ENCODE data around the gene GNAT2.
"Not testable (repeated sequence)": the region's sequence is repeated elsewhere in the genome, so short reads cannot be mapped to it uniquely, and the experiment has no call there.

- TF ChIP-seq CTCF (conservative IDR thresholded peaks at IDR 0.05); EZH2 (IDR thresholded peaks at IDR 0.05; ENCODE audit: low read depth): not testable (repeated sequence)
Measured at GRCh38 chr1:109660691-109661026, 41.2 kb upstream of the GNAT2 start.

Data from PC-9 (cell line).